ENCODE measurements around the gene HPCAL1.

GRCh38 chr2:10345813-10346212 lies 43.1 kb downstream of the HPCAL1 start:
- TF ChIP-seq EZH2 (IDR thresholded peaks at IDR 0.05; ENCODE audit: insufficient read depth, poor library complexity, severe bottlenecking) (no peak), EZH2phosphoT487 (IDR thresholded peaks at IDR 0.05; ENCODE audit: insufficient read depth, low read depth) (no peak)
